Measurements from ENCODE around the gene P2RY8.

Gene P2RY8

DNA sequence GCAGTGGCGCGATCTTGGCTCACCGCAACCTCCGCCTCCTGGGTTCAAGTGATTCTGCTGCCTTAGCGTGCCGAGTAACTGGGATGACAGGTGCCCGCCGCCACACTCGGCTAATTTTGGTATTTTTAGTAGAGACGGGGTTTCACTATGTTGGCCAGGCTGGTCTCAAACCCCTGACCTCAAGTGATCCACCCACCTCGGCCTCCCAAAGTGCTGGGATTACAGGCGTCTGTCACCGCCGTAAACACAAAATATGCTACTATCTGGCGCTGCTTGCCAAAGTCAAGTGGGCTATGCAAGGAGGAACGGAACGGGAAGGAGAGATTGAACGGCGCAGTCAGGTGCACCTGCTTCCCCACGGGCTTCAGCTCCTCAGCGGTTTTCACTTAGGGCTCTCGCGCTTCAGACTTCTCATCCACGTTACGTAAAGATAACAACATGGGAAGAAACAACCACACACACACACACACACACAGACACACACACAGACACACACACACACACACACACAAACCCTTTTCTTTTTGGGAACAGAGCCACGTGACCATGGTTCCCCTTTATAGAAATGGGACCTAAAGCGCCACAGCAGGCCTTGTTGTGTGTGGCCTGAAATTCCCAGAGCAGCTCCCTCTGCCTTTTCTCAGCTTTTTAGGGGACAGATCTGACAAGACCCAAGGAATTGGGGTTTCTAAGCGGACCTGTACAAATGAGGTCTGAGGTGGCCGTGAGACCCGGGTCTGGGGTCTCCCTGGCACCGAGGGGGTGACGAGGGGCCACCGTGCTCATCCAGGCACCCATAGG, 1.5 kb downstream of the P2RY8 start:
- no peaks in the 10 kb centered on the region for H3K9me3 ChIP-seq
- H3K27me3 ChIP-seq = no peaks in the 10 kb centered on the region
- peaks cover 32 to 42% of the 10 kb centered on the region in 2 experiments for H3K4me1 ChIP-seq (ENCODE audit: control insufficient read depth in 1 of 2, insufficient read depth in 1 of 2, low read depth in 1 of 2, low read length in 1 of 2)
- peak overlapping the region; percentile 97 for H3K27ac ChIP-seq
- H3K4me3 ChIP-seq (ENCODE audit: low read depth in 1 of 2, low read length in 1 of 2) = peak overlapping the region; percentile 82 to 86
- H3K36me3 ChIP-seq = no peaks in the 10 kb centered on the region
- TF ChIP-seq, protein P1, sequence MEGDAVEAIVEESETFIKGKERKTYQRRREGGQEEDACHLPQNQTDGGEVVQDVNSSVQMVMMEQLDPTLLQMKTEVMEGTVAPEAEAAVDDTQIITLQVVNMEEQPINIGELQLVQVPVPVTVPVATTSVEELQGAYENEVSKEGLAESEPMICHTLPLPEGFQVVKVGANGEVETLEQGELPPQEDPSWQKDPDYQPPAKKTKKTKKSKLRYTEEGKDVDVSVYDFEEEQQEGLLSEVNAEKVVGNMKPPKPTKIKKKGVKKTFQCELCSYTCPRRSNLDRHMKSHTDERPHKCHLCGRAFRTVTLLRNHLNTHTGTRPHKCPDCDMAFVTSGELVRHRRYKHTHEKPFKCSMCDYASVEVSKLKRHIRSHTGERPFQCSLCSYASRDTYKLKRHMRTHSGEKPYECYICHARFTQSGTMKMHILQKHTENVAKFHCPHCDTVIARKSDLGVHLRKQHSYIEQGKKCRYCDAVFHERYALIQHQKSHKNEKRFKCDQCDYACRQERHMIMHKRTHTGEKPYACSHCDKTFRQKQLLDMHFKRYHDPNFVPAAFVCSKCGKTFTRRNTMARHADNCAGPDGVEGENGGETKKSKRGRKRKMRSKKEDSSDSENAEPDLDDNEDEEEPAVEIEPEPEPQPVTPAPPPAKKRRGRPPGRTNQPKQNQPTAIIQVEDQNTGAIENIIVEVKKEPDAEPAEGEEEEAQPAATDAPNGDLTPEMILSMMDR (IDR thresholded peaks at IDR 0.05) = no peak

DNA sequence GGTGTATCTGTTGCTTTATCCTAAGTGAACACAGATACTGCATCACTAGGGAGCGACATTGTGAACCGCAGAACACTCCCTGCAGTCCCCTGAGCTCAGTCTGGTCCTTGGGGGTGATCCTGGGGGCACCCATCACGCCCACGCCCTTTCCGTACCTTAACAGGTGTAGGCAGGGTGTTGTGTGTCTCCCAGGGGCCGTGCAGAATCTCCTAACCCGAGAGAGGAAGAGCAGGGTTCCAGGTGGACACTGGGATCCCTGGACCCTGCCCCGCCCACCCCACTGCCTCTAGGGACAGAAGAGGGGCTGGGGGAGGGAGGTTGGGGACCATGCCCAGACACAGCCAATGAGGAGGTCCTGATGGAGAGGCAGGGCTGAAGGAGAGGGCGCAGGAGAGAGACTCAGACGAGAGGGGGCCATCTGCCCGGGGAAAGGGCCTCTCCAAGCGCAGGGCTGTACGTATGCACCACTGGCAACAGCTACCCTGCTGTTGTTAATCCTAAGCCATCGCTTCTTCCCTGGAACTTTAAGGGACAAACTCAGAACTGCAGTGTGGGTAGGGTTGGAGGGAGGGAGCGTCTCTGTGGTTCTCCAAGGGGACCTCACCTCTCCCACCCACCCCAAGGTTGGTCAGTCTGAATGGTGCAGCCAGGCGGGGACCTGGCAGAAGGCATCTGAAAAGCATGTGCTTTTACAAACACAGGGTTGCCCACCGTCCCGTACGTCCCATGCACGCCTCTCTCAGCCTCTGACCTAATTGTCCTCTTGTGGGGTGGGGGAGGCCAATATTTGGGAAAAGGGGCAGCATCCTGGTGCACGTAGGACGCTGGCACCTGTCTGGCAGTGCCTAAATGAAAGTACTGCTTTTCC, 2.5 kb downstream of the P2RY8 start:
- Histone ChIP-seq H3K9me3 (no peaks in the 10 kb centered on the region), H3K27ac (peak overlapping the region; percentile 97), H3K4me1 (ENCODE audit: control insufficient read depth in 1 of 2, insufficient read depth in 1 of 2, low read depth in 1 of 2, low read length in 1 of 2) (peaks cover 32 to 42% of the 10 kb centered on the region in 2 experiments), H3K4me3 (ENCODE audit: low read depth in 1 of 2, low read length in 1 of 2) (peak overlapping the region; percentile 82 to 86), H3K36me3 (no peaks in the 10 kb centered on the region), H3K27me3 (no peaks in the 10 kb centered on the region)
- TF ChIP-seq, protein P1 (IDR thresholded peaks at IDR 0.05) = no peak

DNA sequence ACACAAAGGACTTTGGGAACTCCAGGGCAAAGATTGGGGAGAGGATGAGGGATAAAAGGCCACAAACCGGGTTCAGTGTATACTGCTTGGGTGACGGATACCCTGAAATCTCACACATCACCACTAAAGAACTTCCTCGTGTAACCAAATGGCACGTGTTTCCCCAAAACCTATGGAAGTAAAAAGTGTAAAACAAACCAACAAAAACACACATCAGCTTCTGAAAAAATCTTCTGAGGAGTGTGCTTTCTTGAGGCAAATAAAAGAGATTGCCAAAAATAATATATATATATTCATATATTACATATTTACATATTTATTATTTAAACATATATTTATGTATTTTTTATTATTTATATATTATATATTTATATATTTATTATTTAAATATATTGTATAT, 3.9 kb downstream of the P2RY8 start:
- no peak overlapping the region for H3K27ac ChIP-seq
- peaks cover 32 to 39% of the 10 kb centered on the region in 2 experiments for H3K4me1 ChIP-seq (ENCODE audit: control insufficient read depth in 1 of 2, insufficient read depth in 1 of 2, low read depth in 1 of 2, low read length in 1 of 2)
- no peaks in the 10 kb centered on the region for H3K27me3 ChIP-seq
- H3K36me3 ChIP-seq = peaks cover 9% of the 10 kb centered on the region
- H3K4me3 ChIP-seq (ENCODE audit: low read depth in 1 of 2, low read length in 1 of 2) = no peak overlapping the region
- no peaks in the 10 kb centered on the region for H3K9me3 ChIP-seq
- TF ChIP-seq, protein P1 (IDR thresholded peaks at IDR 0.05) = no peak

DNA sequence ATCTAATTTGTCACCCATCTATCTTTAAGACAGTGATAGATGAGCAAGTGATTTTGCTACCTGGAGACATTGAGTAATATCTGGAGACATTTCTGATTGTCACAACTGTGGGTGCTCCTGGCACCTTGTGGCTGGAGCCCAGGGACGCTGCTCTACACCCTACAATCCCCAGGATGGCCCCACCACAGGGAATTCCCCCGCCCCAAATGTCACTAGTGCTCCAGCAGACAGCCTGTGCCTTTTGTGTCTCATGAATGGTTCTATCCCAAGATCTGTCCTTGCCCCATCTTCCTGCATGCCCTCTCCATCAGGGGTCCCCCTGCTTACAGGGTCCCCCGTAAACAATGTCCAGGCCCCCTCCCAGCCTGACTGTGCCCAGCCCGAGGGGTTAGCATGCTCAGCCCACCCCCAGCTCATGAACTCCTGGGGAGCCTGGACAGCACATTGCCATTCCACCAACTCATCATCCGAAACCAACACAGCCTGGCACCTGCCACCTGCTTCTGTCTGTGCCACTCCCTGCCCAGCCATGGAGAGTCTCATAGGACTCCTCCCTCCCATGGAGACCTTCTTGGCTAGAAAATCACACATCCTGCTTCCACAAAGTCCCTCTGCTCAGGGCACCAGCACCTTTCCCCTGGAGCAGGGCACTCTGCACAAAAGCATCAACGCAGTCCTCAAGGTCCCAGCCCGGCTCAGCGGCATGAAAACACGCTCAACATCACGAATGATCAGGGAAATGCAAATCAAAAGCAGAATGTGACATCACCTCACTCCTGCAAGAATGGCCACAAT, 5.7 kb downstream of the P2RY8 start:
- Histone ChIP-seq H3K4me3 (ENCODE audit: low read depth in 1 of 2, low read length in 1 of 2) (no peak overlapping the region), H3K36me3 (peaks cover 12% of the 10 kb centered on the region), H3K27ac (peak overlapping the region; percentile 9), H3K9me3 (no peaks in the 10 kb centered on the region), H3K4me1 (ENCODE audit: control insufficient read depth in 1 of 2, insufficient read depth in 1 of 2, low read depth in 1 of 2, low read length in 1 of 2) (peaks cover 15 to 21% of the 10 kb centered on the region in 2 experiments), H3K27me3 (no peaks in the 10 kb centered on the region)
- TF ChIP-seq, protein P1 (IDR thresholded peaks at IDR 0.05) = no peak

DNA sequence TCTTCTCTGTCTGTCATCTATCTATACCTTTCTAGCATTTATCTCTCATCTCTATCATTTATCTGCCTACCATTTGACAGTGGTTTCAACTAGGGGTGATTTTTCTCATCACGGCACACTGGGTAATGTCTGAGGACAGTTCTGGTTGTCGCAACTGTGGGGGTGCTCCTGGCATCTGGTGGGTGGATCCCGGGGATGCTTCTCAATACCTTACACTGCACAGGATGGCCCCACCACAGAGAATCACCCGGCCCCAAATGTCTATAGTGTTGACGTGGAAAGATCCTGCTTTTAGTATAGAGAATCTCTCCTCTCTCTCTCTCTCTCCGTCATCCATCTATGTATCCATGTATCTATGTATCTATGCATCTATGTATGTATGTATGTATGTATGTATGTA, 7.2 kb downstream of the P2RY8 start:
- H3K4me3 ChIP-seq (ENCODE audit: low read depth in 1 of 2, low read length in 1 of 2) = no peak overlapping the region
- no peak overlapping the region for H3K27ac ChIP-seq
- H3K36me3 ChIP-seq = peaks cover 12% of the 10 kb centered on the region
- peaks cover 7 to 12% of the 10 kb centered on the region in 2 experiments for H3K4me1 ChIP-seq (ENCODE audit: control insufficient read depth in 1 of 2, insufficient read depth in 1 of 2, low read depth in 1 of 2, low read length in 1 of 2)
- no peaks in the 10 kb centered on the region for H3K9me3 ChIP-seq
- H3K27me3 ChIP-seq = no peaks in the 10 kb centered on the region
- TF ChIP-seq, protein P1 (IDR thresholded peaks at IDR 0.05) = no peak

Data from neutrophil (primary cell).